HEK293 (cell line): ENCODE results near the gene NFIX.

Experiments
- CTCF ChIA-PET: fragments of 350-600 bp; formaldehyde crosslinking; extraction: SDS; loops from one replicate; lab custom pipeline; 2021; ENCODE audit warnings: antibody characterized with exemption; lab: Yijun Ruan, JAX
- POLR2A ChIA-PET: fragments of 300-600 bp; formaldehyde crosslinking; extraction: SDS; loops from one replicate; lab custom pipeline; 2020; ENCODE audit warnings: antibody characterized with exemption, inconsistent platforms; lab: Yijun Ruan, JAX
- H3K27ac ChIP-seq: fragments of 200-500 bp; sonication (Bioruptor generic); 2 replicates; pipeline ENCODE4 v1.5.1; 2014; ENCODE audit warnings: low read depth, low read length, control low read depth, inconsistent platforms; ENCODE audit errors: extremely low read depth
- H3K36me3 ChIP-seq, 2 experiments: fragments of 200-500 bp in 1 of 2; sonication (Bioruptor generic) in 1 of 2; 1 replicate in 1 of 2; 2 replicates in 1 of 2; pipeline ENCODE4 v1.5.1; 2014 to 2017; ENCODE audit warnings: inconsistent platforms in 2 of 2, low read length in 2 of 2; ENCODE audit not compliant: control insufficient read depth in 2 of 2, insufficient read depth in 1 of 2
- H3K4me1 ChIP-seq: fragments of 200-500 bp; sonication (Bioruptor generic); 2 replicates; pipeline ENCODE4 v1.5.1; 2014; ENCODE audit warnings: mild to moderate bottlenecking, low read length, inconsistent platforms; ENCODE audit not compliant: control insufficient read depth, insufficient read depth
- H3K4me3 ChIP-seq: 2 replicates; pipeline ENCODE4 v1.5.1; 2011; ENCODE audit warnings: low read depth, mild to moderate bottlenecking, control low read depth, low read length, moderate library complexity
- H3K9me3 ChIP-seq: fragments of 200-500 bp; sonication (Bioruptor generic); 2 replicates; pipeline ENCODE4 v1.5.1; 2014; ENCODE audit warnings: low read depth, low read length, inconsistent platforms; ENCODE audit not compliant: control insufficient read depth, insufficient read depth
- KLF16 ChIP-seq: fragments of 450-650 bp; formaldehyde crosslinking; IDR thresholded peaks from 2 replicates; pipeline ENCODE4 v1.5.1; 2017; ENCODE audit warnings: missing biosample characterization, missing genetic modification characterization
- KLF9 ChIP-seq: fragments of 450-650 bp; formaldehyde crosslinking; IDR thresholded peaks from 2 replicates; pipeline ENCODE4 v1.5.1; 2016; ENCODE audit warnings: missing biosample characterization, missing genetic modification characterization, low read depth
- PATZ1 ChIP-seq: fragments of 450-650 bp; formaldehyde crosslinking; IDR thresholded peaks from 2 replicates; pipeline ENCODE4 v1.5.1; 2016; ENCODE audit warnings: missing biosample characterization, missing genetic modification characterization
- PRDM4 ChIP-seq: fragments of 450-650 bp; formaldehyde crosslinking; IDR thresholded peaks from 2 replicates; pipeline ENCODE4 v1.5.1; 2017; ENCODE audit warnings: missing biosample characterization, missing genetic modification characterization
- SCRT2 ChIP-seq: fragments of 450-650 bp; formaldehyde crosslinking; IDR thresholded peaks from 2 replicates; pipeline ENCODE4 v1.5.1; 2016; ENCODE audit warnings: missing biosample characterization, missing genetic modification characterization
- SP3 ChIP-seq: fragments of 450-650 bp; formaldehyde crosslinking; IDR thresholded peaks from 2 replicates; pipeline ENCODE4 v1.5.1; 2016; ENCODE audit warnings: missing biosample characterization, missing genetic modification characterization
- YY1 ChIP-seq: fragments of 450-650 bp; formaldehyde crosslinking; IDR thresholded peaks from 2 replicates; pipeline ENCODE4 v1.5.1; 2018; ENCODE audit warnings: missing biosample characterization, missing genetic modification characterization
- ZBTB1 ChIP-seq: fragments of 450-650 bp; formaldehyde crosslinking; IDR thresholded peaks from 2 replicates; pipeline ENCODE4 v1.5.1; 2016; ENCODE audit warnings: missing biosample characterization, missing genetic modification characterization
- ZBTB17 ChIP-seq: fragments of 450-650 bp; formaldehyde crosslinking; IDR thresholded peaks from 2 replicates; pipeline ENCODE4 v1.5.1; 2016; ENCODE audit warnings: missing biosample characterization, missing genetic modification characterization
- ZEB2 ChIP-seq: fragments of 450-650 bp; formaldehyde crosslinking; IDR thresholded peaks from 2 replicates; pipeline ENCODE4 v1.5.1; 2016; ENCODE audit warnings: missing biosample characterization, missing genetic modification characterization
- ZNF10 ChIP-seq: fragments of 450-650 bp; formaldehyde crosslinking; IDR thresholded peaks from 2 replicates; pipeline ENCODE4 v1.5.1; 2017; ENCODE audit warnings: missing biosample characterization, missing genetic modification characterization
- ZNF19 ChIP-seq: fragments of 450-650 bp; formaldehyde crosslinking; IDR thresholded peaks from 2 replicates; pipeline ENCODE4; 2016; ENCODE audit warnings: missing biosample characterization, missing genetic modification characterization, low read depth
- ZNF223 ChIP-seq: fragments of 450-650 bp; formaldehyde crosslinking; IDR thresholded peaks from 2 replicates; pipeline ENCODE4 v1.5.1; 2016; ENCODE audit warnings: missing biosample characterization, missing genetic modification characterization
- ZNF23 ChIP-seq: fragments of 450-650 bp; formaldehyde crosslinking; IDR thresholded peaks from 2 replicates; pipeline ENCODE4 v1.5.1; 2016; ENCODE audit warnings: missing biosample characterization, missing genetic modification characterization, borderline replicate concordance
- ZNF24 ChIP-seq: fragments of 450-650 bp; formaldehyde crosslinking; IDR thresholded peaks from 2 replicates; pipeline ENCODE4 v1.5.1; 2016; ENCODE audit warnings: missing biosample characterization, missing genetic modification characterization
- ZNF248 ChIP-seq: fragments of 450-650 bp; formaldehyde crosslinking; IDR thresholded peaks from 2 replicates; pipeline ENCODE4 v1.5.1; 2017; ENCODE audit warnings: missing biosample characterization, missing genetic modification characterization
- ZNF324 ChIP-seq: fragments of 450-650 bp; formaldehyde crosslinking; IDR thresholded peaks from 2 replicates; pipeline ENCODE4 v1.5.1; 2016; ENCODE audit warnings: missing biosample characterization, missing genetic modification characterization
- ZNF335 ChIP-seq: fragments of 450-650 bp; formaldehyde crosslinking; conservative IDR thresholded peaks from 2 replicates; pipeline ENCODE4 v1.5.1; 2016; ENCODE audit warnings: missing biosample characterization, missing genetic modification characterization
- ZNF366 ChIP-seq: fragments of 450-650 bp; formaldehyde crosslinking; conservative IDR thresholded peaks from 2 replicates; pipeline ENCODE4 v1.5.1; 2016; ENCODE audit warnings: missing biosample characterization, missing genetic modification characterization
- ZNF37A ChIP-seq: fragments of 450-650 bp; IDR thresholded peaks from 2 replicates; pipeline ENCODE4 v1.5.1; 2018; ENCODE audit warnings: missing biosample characterization, missing genetic modification characterization
- ZNF558 ChIP-seq: fragments of 450-650 bp; formaldehyde crosslinking; IDR thresholded peaks from 2 replicates; pipeline ENCODE4 v1.5.1; 2016; ENCODE audit warnings: missing biosample characterization, missing genetic modification characterization
- ZNF561 ChIP-seq: fragments of 450-650 bp; IDR thresholded peaks from 2 replicates; pipeline ENCODE4 v1.5.1; 2018; ENCODE audit warnings: missing biosample characterization, missing genetic modification characterization, borderline replicate concordance
- ZNF600 ChIP-seq: fragments of 450-650 bp; formaldehyde crosslinking; IDR thresholded peaks from 2 replicates; pipeline ENCODE4 v1.5.1; 2016; ENCODE audit warnings: missing biosample characterization, missing genetic modification characterization
- ZNF624 ChIP-seq: fragments of 450-650 bp; formaldehyde crosslinking; IDR thresholded peaks from 2 replicates; pipeline ENCODE4 v1.5.1; 2017; ENCODE audit warnings: missing biosample characterization, missing genetic modification characterization
- ZNF660 ChIP-seq: fragments of 450-650 bp; IDR thresholded peaks from 2 replicates; pipeline ENCODE4 v1.5.1; 2018; ENCODE audit warnings: missing biosample characterization, mild to moderate bottlenecking, missing genetic modification characterization
- ZNF692 ChIP-seq: fragments of 450-650 bp; formaldehyde crosslinking; IDR thresholded peaks from 2 replicates; pipeline ENCODE4 v1.5.1; 2016; ENCODE audit warnings: missing biosample characterization, missing genetic modification characterization
- ZNF768 ChIP-seq: fragments of 450-650 bp; formaldehyde crosslinking; IDR thresholded peaks from 2 replicates; pipeline ENCODE4 v1.5.1; 2018; ENCODE audit warnings: missing biosample characterization, mild to moderate bottlenecking, missing genetic modification characterization
- TF ChIP-seq, protein P1 (sequence below): fragments of 450-650 bp; formaldehyde crosslinking; IDR thresholded peaks from 2 replicates; pipeline ENCODE4 v1.5.1; 2016; ENCODE audit warnings: missing biosample characterization, missing genetic modification characterization

NFIX gene

GRCh38 chr19:13042443-13043130, 47.3 kb downstream of the NFIX start:
- ChIA-PET POLR2A (interaction anchor here (1.7 kb wide), 1 partner anchor 11 kb away, joined by 4 read pairs; no protein-coding TSS in a partner anchor), CTCF (interaction anchor here (0.6 to 5.1 kb wide), 9 partner anchors 9 to 321 kb away, joined by 3 to 26 read pairs (median 4); partner anchors contain the start of gene GCDH)
- no peaks in the 10 kb centered on the region for H3K36me3 ChIP-seq

More at GRCh38 chr19:13042443-13043130, 47.3 kb downstream of the NFIX start:
- Histone ChIP-seq H3K4me1 (no peaks in the 10 kb centered on the region), H3K4me3 (no peak overlapping the region), H3K9me3 (no peaks in the 10 kb centered on the region), H3K27ac (no peak overlapping the region)
- TF ChIP-seq ZNF366 (tag by site-specific recombination): no peak
- no peak for TF ChIP-seq ZNF558 (tag by site-specific recombination)
- TF ChIP-seq ZNF600 (tag by site-specific recombination): peak; percentile 80
- 0 out of 2 replicates have a peak, but pooled peaks have one; percentile 22 for TF ChIP-seq ZNF335 (tag by site-specific recombination)
- TF ChIP-seq KLF16 (tag by site-specific recombination): peak; percentile 73
- TF ChIP-seq ZNF23 (tag by site-specific recombination): no peak
- no peak for TF ChIP-seq ZNF768
- no peak for TF ChIP-seq ZNF37A (tag by site-specific recombination)
- peak; percentile 50 for TF ChIP-seq SCRT2 (tag by site-specific recombination)
- peak; percentile 98 for TF ChIP-seq ZEB2
- TF ChIP-seq, protein P1, sequence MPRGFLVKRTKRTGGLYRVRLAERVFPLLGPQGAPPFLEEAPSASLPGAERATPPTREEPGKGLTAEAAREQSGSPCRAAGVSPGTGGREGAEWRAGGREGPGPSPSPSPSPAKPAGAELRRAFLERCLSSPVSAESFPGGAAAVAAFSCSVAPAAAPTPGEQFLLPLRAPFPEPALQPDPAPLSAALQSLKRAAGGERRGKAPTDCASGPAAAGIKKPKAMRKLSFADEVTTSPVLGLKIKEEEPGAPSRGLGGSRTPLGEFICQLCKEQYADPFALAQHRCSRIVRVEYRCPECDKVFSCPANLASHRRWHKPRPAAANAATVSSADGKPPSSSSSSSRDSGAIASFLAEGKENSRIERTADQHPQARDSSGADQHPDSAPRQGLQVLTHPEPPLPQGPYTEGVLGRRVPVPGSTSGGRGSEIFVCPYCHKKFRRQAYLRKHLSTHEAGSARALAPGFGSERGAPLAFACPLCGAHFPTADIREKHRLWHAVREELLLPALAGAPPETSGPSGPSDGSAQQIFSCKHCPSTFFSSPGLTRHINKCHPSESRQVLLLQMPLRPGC (tag by site-specific recombination): no peak
- peak; percentile 45; the same call in 1 of the 2 replicates for TF ChIP-seq PATZ1
- peak; percentile 92 for TF ChIP-seq ZNF660
- no peak for TF ChIP-seq SP3
- TF ChIP-seq YY1: no peak
- no peak for TF ChIP-seq ZNF19 (tag by site-specific recombination)
- TF ChIP-seq ZNF624 (tag by site-specific recombination): no peak
- no peak for TF ChIP-seq ZBTB1 (tag by site-specific recombination)
- peak; percentile 41; the same call in 1 of the 2 replicates for TF ChIP-seq ZNF324 (tag by site-specific recombination)
- no peak for TF ChIP-seq ZNF223 (tag by site-specific recombination)
- peak; percentile 56; the same call in 1 of the 2 replicates for TF ChIP-seq ZBTB17 (tag by site-specific recombination)
- peak; percentile 60 for TF ChIP-seq ZNF692
- TF ChIP-seq PRDM4 (tag by site-specific recombination): no peak
- TF ChIP-seq ZNF24 (tag by site-specific recombination): 0 out of 2 replicates have a peak, but pooled peaks have one; percentile 24
- no peak for TF ChIP-seq ZNF10 (tag by site-specific recombination)
- peak; percentile 74; the same call in 1 of the 2 replicates for TF ChIP-seq ZNF561 (tag by site-specific recombination)
- no peak for TF ChIP-seq ZNF248 (tag by site-specific recombination)
- TF ChIP-seq KLF9 (tag by site-specific recombination): no peak
